Tibial nerve (tissue), 4 donors: ENCODE results near the gene PTPN2. TPM values are rescaled to one million over a fixed set of nuclear protein-coding genes. Genes with fewer than 3 reads are reported as not detected.
"Not testable (repeated sequence)": the region's sequence is repeated elsewhere in the genome, so short reads cannot be mapped to it uniquely, and the experiment has no call there.

Experiments
- DNase-seq, 2 donors: peaks; one replicate each; pipeline ENCODE4 v3.0.0-alpha.2; 2019; ENCODE audit warnings: low spot score in 2 of 2
- H3K27ac ChIP-seq, 4 donors: fragments of 200-600 bp; sonication (generic) in 3 of 4; one replicate each; pipeline ENCODE4 v1.5.1; 2017 to 2019; ENCODE audit warnings: mild to moderate bottlenecking in 1 of 4
- H3K27me3 ChIP-seq, 2 donors: fragments of 200-600 bp; sonication (generic) in 1 of 2; one replicate each; pipeline versions ENCODE4 v1.5.1 to v1.6.0; 2017 to 2019
- H3K36me3 ChIP-seq, 3 donors: fragments of 200-600 bp; sonication (generic); one replicate each; pipeline ENCODE4 v1.5.1; 2018 to 2019
- H3K4me1 ChIP-seq, 4 donors: fragments of 200-600 bp; sonication (generic) in 3 of 4; one replicate each; pipeline ENCODE4 v1.5.1; 2017 to 2019
- H3K4me3 ChIP-seq, 4 donors: fragments of 200-600 bp; sonication (generic) in 3 of 4; one replicate each; pipeline ENCODE4 v1.5.1; 2017 to 2019; ENCODE audit warnings: mild to moderate bottlenecking in 1 of 4, moderate library complexity in 1 of 4
- H3K9me3 ChIP-seq, 4 donors: fragments of 200-600 bp; sonication (generic) in 3 of 4; one replicate each; pipeline ENCODE4 v1.5.1; 2017 to 2019
- EP300 ChIP-seq, 2 donors: sonication (generic); formaldehyde crosslinking; IDR thresholded peaks; one replicate each; pipeline ENCODE4 v1.6.1; 2017; ENCODE audit warnings: antibody characterized with exemption in 2 of 2, mild to moderate bottlenecking in 1 of 2
- POLR2A ChIP-seq, 2 donors: fragments of 450-650 bp; IDR thresholded peaks; one replicate each; pipeline ENCODE4 v1.6.1; 2017; ENCODE audit warnings: antibody characterized with exemption in 2 of 2, mild to moderate bottlenecking in 2 of 2, moderate library complexity in 2 of 2
- WGBS, 2 donors: methylation state at CpG; one replicate each; pipeline ENCODE4 v1.1.5; 2018; 5-methylcytosine and 5-hydroxymethylcytosine counted together
- total RNA-seq, 4 donors: library from RNA; depleted of rRNA; stranded (reverse); fragments of >200 nt; gene quantifications; one replicate each; pipeline ENCODE4 v1.1.0, GENCODE V29; 2016
- TF ChIP-seq, protein P1 (sequence below), 5 experiments: fragments of 200-600 bp in 3 of 5; fragments of 450-650 bp in 2 of 5; sonication (generic) in 3 of 5; IDR thresholded peaks; one replicate each; pipeline ENCODE4 v1.5.1; 2016 to 2019; ENCODE audit warnings: antibody characterized with exemption in 5 of 5, mild to moderate bottlenecking in 3 of 5, moderate library complexity in 2 of 5

PTPN2 gene
- total RNA-seq, 4 donors from 2014 or later, result 12.9 to 50.5 (median 30.7) TPM

DNA sequence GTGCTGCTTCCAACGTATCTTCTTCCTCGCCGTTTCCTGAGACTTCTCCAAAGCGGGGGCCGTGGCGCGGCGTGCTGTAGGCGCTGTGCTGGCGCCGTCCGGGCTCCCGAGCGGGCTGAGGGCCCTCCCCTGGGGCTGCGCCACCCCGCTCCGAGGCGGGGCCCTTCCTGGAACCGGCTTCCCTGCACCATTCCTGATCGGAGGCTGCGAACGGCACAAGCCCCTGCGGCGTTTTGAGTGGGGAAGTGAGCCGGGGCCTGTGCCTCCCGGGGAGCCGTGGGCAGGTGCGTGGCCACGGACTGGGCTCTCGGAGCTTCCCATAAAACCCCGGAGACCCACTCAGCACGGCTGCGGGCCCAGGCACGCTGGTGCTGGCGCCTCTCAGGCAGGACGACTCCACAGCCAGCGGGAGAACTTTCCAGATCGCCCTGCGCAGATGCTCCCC lies 106.5 kb downstream of the PTPN2 start:
- H3K4me1 ChIP-seq, result no peaks in the 10 kb centered on the region
- no peaks in the 10 kb centered on the region for H3K36me3 ChIP-seq
- DNase-seq, result no peak
- peaks cover 0 to 11% (median 0%) of the 10 kb centered on the region in 4 donors for H3K9me3 ChIP-seq
- WGBS, 2 donors, result 67 to 84% methylated on average over 31 to 36 of the region's 39 CpGs
- H3K27ac ChIP-seq, result no peak overlapping the region
- H3K27me3 ChIP-seq, result no peaks in the 10 kb centered on the region
- TF ChIP-seq POLR2A (IDR thresholded peaks at IDR 0.05), result no peak
- TF ChIP-seq, protein P1, sequence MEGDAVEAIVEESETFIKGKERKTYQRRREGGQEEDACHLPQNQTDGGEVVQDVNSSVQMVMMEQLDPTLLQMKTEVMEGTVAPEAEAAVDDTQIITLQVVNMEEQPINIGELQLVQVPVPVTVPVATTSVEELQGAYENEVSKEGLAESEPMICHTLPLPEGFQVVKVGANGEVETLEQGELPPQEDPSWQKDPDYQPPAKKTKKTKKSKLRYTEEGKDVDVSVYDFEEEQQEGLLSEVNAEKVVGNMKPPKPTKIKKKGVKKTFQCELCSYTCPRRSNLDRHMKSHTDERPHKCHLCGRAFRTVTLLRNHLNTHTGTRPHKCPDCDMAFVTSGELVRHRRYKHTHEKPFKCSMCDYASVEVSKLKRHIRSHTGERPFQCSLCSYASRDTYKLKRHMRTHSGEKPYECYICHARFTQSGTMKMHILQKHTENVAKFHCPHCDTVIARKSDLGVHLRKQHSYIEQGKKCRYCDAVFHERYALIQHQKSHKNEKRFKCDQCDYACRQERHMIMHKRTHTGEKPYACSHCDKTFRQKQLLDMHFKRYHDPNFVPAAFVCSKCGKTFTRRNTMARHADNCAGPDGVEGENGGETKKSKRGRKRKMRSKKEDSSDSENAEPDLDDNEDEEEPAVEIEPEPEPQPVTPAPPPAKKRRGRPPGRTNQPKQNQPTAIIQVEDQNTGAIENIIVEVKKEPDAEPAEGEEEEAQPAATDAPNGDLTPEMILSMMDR (IDR thresholded peaks at IDR 0.05), result no peak
- TF ChIP-seq EP300 (IDR thresholded peaks at IDR 0.05), result no peak
- H3K4me3 ChIP-seq, result peak overlapping the region in 1 of 4 donors; percentile 23

DNA sequence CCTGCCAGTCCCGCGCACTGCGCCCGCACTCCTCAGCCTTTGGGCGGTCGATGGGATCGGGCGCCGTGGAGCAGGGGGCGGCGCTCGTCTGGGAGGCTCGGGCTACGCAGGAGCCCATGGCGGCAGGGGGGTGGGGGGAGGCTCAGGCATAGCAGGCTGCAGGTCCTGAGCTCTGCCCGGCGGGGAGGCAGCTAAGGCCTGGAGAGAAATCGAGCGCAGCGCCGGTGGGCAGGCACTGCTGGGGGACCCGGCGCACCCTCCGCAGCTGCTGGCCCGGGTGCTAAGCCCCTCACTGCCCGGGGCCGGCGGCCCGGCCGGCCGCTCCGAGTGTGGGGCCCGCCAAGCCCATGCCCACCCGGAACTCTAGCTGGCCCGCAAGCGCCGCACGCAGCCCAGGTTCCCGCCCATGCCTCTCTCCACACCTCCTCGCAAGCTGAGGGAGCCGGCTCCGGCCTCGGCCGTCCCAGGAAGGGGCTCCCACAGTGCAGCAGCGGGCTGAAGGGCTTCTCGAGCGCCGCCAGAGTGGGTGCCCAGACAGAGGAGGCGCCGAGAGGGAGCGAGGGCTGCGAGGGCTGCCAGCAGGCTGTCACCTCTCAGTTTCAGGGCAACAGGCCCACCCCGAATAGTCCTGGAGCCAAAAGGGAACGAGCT lies 107.1 kb downstream of the PTPN2 start:
- H3K27me3 ChIP-seq, result no peaks in the 10 kb centered on the region
- no peak for DNase-seq
- H3K27ac ChIP-seq, result no peak overlapping the region
- TF ChIP-seq, protein P1 (IDR thresholded peaks at IDR 0.05), result no peak
- TF ChIP-seq POLR2A (IDR thresholded peaks at IDR 0.05) (no peak), EP300 (IDR thresholded peaks at IDR 0.05) (no peak)
- H3K4me1 ChIP-seq, result no peaks in the 10 kb centered on the region
- H3K4me3 ChIP-seq, result peak overlapping the region in 1 of 4 donors; percentile 23
- peaks cover 0 to 11% (median 0%) of the 10 kb centered on the region in 4 donors for H3K9me3 ChIP-seq
- WGBS, 2 donors, result 85% methylated on average over 52 to 54 of the region's 54 CpGs
- H3K36me3 ChIP-seq, result no peaks in the 10 kb centered on the region

DNA sequence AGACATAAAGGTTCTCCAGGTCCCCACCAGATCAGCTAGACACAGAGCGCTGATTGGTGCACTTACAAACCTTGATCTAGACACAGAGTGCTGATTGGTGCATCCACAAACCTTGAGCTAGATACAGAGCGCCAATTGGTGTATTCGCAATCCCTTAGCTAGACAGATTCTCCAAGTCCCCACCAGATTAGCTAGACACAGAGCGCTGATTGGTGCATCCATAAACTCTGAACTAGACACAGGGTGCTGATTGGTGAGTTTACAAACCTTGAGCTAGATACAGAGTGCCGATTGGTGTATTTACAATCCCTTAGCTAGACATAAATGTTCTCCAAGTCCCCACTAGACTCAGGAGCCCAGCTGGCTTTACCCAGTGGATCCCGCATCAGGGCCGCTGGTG lies 107.6 kb downstream of the PTPN2 start:
- not testable (repeated sequence) for H3K4me3 ChIP-seq, H3K36me3 ChIP-seq, H3K27me3 ChIP-seq, DNase-seq, H3K27ac ChIP-seq, H3K4me1 ChIP-seq
- WGBS, 2 donors, result 97% methylated on average over 7 of the region's 7 CpGs
- H3K9me3 ChIP-seq, result peaks cover 0 to 11% (median 0%) of the 10 kb centered on the region in 4 donors

DNA sequence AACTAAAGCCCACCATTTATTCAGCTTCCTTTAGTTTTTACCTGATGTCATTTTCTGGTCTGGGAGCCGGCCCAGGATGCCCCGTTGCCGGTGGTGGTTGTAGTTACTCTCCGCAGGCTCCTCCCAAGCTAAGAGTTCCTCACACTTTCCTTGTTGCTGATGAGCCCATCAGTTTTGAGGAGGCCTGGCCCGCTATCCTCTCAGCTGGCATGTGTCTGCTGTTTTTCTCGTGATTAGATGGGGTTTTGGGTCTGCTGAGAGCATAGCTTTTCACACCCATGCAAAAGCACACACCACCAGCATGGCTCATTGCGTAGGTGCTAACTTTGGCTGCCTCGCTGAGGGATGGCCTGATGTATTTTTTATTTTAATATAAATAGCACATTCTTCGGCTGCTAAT lies 109.1 kb downstream of the PTPN2 start:
- Histone ChIP-seq H3K9me3 (peaks cover 0 to 11% (median 0%) of the 10 kb centered on the region in 4 donors), H3K27me3 (no peaks in the 10 kb centered on the region), H3K4me3 (no peak overlapping the region), H3K27ac (no peak overlapping the region), H3K4me1 (no peaks in the 10 kb centered on the region), H3K36me3 (no peaks in the 10 kb centered on the region)
- no peak for DNase-seq
- no peak for TF ChIP-seq EP300 (IDR thresholded peaks at IDR 0.05)
- no peak for TF ChIP-seq POLR2A (IDR thresholded peaks at IDR 0.05)
- TF ChIP-seq, protein P1 (IDR thresholded peaks at IDR 0.05), result no peak
- WGBS, 2 donors, result 89 to 94% methylated on average over 9 of the region's 9 CpGs

DNA sequence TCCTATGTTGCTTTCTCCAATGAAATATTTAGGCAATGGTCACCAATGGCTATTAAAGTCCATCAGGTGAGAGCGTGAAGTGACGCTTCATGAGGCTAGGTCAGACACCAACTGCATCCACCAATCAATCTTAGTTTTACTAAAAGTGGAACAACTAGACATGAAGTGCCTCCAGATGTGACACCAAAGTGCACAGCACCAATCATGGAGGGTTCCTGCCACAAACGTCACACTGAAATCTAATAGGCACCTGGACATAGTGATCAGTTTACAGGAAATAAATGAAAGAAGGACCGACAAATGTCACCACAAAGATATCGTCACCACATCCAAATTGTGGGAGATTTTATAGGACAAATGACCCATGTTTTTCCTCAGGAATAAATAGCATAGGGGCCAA lies 110.7 kb downstream of the PTPN2 start:
- Histone ChIP-seq H3K27ac (no peak overlapping the region), H3K4me3 (no peak overlapping the region), H3K4me1 (no peaks in the 10 kb centered on the region), H3K9me3 (peaks cover 0 to 3% (median 0%) of the 10 kb centered on the region in 4 donors), H3K27me3 (no peaks in the 10 kb centered on the region), H3K36me3 (no peaks in the 10 kb centered on the region)
- 74 to 81% methylated on average over 5 of the region's 5 CpGs for WGBS, 2 donors
- TF ChIP-seq, protein P1 (IDR thresholded peaks at IDR 0.05), result no peak
- no peak for TF ChIP-seq EP300 (IDR thresholded peaks at IDR 0.05)
- no peak for TF ChIP-seq POLR2A (IDR thresholded peaks at IDR 0.05)
- no peak for DNase-seq
